ENCODE data around the gene KDM3A.

Gene KDM3A, protein sequence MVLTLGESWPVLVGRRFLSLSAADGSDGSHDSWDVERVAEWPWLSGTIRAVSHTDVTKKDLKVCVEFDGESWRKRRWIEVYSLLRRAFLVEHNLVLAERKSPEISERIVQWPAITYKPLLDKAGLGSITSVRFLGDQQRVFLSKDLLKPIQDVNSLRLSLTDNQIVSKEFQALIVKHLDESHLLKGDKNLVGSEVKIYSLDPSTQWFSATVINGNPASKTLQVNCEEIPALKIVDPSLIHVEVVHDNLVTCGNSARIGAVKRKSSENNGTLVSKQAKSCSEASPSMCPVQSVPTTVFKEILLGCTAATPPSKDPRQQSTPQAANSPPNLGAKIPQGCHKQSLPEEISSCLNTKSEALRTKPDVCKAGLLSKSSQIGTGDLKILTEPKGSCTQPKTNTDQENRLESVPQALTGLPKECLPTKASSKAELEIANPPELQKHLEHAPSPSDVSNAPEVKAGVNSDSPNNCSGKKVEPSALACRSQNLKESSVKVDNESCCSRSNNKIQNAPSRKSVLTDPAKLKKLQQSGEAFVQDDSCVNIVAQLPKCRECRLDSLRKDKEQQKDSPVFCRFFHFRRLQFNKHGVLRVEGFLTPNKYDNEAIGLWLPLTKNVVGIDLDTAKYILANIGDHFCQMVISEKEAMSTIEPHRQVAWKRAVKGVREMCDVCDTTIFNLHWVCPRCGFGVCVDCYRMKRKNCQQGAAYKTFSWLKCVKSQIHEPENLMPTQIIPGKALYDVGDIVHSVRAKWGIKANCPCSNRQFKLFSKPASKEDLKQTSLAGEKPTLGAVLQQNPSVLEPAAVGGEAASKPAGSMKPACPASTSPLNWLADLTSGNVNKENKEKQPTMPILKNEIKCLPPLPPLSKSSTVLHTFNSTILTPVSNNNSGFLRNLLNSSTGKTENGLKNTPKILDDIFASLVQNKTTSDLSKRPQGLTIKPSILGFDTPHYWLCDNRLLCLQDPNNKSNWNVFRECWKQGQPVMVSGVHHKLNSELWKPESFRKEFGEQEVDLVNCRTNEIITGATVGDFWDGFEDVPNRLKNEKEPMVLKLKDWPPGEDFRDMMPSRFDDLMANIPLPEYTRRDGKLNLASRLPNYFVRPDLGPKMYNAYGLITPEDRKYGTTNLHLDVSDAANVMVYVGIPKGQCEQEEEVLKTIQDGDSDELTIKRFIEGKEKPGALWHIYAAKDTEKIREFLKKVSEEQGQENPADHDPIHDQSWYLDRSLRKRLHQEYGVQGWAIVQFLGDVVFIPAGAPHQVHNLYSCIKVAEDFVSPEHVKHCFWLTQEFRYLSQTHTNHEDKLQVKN (N-terminal part only)

DNA sequence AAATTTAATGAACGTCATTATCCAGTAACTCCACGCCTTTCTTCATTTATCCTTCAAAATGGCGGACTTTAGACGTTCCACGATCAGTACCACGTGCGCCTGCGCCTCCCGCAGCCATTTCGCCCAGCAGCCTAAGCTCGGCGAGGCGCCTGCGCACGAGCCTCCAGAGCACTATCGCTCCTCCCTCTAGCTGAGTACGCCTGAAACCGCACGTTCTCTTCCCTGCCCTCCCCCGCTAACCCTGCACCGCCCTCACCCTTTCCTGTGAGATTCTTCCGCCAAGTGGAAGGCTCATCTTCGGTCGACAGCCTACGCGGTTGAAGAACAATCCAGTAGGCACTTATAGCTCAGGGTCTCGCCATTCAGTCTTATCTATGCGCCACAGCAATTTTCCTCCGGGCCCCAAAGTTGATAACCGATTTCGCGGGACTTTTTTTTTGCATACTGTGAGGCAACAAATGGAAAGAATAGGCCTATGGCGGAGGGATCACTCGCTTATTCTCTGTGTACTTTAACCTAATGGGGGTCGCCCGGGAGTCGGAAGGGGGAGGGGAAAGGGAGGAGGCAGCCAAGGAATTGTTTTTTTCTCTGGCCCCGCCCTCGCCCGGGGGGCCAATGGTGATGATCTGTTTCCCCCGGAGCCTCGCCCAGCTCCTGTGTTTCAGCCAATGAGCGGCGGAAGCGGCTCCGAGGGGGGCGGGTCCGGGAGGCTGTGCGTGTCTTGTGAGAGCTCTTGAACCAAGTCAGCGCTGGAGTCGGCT, at the start of gene KDM3A:
KDM3A (plus strand) TSS at position 741 of the 761 bp plus-strand sequence. CDS start 677 bp downstream, outside the sequence.
- peak; percentile 99 for DNase-seq (ENCODE audit: low read depth)

DNA sequence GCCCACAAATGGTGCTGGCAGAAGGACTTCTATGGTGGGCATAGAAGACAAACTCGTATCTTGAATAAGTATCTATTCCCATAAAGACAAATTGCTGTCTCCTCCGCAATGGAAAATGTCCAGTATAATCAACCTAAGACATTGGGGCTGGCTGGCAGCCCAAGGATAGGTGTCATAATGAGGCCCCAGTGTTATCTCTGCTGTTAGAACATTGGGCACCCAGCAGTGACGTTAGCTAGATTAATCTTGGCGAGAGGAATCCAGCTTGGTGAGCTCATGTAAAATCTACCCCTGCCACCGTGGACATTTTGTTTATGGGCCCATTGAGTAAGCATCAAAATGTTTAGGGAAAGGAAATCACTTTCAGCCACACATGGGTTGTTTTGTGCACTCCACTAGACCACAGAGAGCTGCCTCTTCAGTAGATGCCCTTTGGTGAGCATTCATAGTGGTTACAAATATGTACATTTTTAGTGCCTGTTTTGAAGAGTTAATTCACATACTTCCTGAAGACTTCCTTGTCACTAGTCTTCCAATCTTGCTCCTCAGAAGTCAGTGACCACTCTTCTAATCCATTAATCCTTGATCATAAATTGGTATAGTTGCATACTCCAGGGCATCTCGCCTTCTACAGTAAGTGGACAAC, 48.2 kb upstream of the KDM3A start:
- DNase-seq (ENCODE audit: low read depth), result no peak

DNA sequence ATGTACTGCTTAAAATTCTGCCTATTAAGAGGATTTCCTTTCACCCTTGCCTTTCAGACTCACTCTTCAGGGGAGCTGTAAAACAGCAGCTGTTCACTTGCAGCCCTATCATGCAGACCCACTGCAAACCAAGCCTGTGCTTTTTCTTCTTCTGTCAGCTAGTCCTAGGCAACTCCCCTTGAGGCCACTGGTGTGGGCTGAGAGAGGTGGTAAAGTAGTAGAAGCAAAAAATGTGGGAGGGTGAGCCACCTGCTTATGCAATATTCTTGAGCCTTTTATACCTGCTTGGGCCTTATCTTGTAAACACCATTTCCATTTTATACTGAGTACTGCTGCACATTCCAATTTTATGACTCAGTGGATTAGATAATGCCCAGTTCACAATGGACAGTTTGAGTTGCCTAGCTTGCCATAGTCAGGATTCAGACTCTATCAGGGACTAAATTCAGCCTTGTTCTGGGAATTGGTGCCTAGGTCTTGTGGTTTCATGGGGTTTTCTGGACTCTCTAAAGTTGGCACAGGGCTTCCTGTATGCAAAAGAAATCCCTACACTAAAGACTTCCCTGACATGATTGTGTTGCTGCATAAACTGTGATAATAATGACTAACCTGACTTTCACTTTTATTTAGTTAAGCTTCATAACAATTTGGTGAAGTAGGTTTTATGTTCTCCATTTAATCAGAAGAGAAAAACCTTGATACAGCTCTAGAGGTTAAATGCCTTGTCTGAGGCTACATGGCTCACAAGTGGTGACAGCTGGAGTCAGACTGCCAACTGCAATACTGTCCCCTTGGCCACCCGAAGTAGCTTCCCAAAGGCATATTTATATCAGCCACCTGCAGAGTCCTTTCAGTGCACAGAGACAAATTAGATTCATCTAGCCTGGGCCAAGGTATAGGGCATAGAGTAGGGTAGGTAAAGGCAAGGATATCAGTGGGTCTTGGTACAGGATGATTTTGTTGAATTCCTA, 47.4 kb upstream of the KDM3A start:
- DNase-seq (ENCODE audit: low read depth), result no peak

DNA sequence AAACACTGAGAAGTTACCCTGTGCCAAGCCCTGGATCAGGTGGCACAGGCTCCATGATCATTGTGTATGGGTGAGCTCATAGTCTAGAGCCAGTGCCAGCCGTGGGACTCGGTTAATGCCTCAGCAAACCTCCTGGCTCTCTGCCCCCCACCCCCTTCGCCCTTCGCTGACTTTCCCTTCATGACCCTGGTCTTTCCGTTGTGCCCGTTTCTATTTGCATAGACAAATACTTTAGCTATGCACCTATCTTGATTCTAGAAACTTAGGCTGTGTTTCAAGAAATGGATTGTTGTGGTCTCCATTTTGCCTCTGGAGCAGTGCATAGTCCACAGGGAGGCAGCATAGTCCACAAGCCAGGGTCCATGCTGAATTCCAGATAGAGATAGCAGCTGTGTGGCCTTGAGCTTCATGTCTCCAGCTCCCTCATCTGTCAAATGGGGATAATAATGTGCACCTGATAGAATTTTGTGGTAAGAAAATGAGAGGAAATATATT, 44.8 kb upstream of the KDM3A start:
- DNase-seq (ENCODE audit: low read depth), result no peak

DNA sequence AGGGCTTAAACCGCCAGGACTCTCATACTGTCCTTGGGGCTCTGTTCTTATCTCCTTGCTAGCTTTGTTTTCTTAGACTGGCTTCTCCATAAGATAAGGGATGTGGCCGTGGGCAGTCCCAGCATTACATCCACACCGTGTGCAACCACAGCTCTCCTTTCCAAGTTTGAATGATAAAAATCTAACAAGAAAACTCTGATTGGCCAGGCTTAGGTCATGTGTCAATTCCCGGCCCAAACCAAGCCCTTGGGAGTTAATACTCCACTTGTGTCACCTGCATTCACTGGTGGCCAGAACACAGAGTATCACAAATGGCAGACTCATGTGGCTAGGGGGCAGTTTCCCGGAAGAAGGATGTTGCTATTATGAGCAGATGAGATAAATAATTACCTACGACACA, 43.2 kb upstream of the KDM3A start:
- DNase-seq (ENCODE audit: low read depth), result no peak

DNA sequence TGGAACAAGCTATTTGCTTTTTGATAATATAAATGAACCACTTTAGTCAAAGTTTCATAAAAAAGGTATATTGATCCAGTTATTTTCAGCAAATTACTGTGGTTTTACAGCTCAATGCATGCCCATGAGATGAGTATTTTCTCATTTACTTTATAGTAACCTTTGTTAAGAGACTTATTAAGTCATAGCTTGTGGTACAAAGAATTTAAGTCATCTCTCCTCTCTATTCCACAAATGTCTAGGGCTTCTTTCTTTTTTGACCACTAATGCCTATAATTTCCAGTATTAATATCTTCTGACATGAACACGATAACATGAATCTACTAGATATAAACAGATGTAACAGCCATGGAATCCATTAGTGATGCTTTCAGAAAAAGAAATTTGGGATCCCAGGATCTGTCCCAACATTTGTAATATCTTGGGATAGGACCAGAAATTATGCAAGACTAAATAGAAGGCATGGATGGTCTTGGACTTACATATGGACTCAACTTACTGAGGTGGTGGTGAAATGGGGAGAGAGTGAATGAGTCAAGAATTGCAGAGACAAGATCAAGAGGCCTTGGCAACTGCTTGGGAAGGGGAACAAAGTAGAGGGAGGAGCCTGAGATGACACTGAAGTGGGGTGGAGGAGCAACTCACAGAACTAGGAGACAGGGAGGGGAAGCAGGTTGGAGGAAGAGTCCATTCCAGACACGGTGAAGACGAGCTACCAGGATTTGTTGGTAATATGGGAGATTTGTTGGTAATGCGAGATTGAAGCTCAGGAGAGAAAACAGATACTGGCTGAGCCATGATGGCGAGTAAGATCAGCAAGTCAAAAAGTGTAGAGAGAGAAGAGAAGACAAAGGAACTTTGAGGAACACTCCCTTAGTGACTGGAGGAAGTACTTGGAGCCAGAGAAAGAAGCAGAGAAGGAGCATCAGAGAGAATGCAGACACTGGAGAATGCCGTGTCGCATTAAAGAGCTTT, 42.4 kb upstream of the KDM3A start:
- no peak for DNase-seq (ENCODE audit: low read depth)

DNA sequence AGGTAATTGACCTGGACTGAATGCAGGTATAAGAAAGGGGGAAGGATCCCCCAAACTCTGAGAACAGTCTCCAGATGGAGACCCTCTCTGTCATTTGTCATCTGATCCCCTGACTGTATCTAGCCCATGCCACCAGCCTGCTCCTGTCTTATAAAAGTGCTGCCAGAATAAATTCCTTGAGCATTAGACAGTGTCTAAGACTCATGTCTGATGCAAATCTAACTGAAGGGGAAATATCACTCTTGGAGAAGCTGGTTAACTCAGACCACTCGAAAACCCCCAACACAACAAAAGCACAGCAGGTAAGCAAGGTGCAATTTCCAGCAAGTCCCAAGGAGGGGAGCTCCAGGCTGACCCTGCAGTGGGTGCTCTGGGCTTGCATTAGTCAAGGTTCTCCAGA, 40.9 kb upstream of the KDM3A start:
- DNase-seq (ENCODE audit: low read depth), result no peak

DNA sequence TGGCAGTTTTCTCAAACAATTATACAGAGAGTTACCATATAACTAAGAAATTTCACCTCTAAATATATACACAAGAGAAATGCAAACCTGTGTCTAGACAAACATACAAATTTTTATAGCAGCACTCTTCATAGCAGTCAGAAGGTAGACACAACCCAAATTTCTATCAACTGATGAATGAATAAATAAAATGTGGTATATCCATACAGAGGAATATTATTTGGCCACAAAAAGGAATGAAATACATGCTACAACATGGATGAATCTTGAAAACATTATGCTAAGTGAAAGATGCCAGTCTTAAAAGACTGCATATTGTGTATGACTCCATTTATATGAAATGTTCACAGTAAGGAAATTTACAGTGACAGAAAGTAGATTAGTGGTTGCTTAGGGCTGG, 30.6 kb upstream of the KDM3A start:
- no peak for DNase-seq (ENCODE audit: low read depth)

DNA sequence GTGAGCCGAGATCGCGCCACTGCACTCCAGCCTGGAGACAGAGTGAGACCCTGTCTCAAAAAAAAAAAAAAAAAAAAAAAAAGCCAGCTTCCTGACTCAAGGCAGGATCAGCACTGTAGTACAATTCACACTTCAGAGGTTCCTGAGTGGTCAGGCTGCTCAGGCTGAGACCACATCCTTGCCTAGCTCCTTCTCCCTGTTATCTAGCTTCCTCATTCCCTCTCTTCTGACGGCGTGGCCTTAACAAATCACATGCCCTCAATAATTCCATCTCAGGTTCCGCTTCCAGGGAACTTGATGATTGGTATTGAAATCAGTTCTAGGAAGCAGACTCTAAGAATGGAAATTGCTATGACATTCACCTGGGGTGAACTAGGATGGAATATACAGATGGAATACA, 29.8 kb upstream of the KDM3A start:
- DNase-seq (ENCODE audit: low read depth), result no peak

DNA sequence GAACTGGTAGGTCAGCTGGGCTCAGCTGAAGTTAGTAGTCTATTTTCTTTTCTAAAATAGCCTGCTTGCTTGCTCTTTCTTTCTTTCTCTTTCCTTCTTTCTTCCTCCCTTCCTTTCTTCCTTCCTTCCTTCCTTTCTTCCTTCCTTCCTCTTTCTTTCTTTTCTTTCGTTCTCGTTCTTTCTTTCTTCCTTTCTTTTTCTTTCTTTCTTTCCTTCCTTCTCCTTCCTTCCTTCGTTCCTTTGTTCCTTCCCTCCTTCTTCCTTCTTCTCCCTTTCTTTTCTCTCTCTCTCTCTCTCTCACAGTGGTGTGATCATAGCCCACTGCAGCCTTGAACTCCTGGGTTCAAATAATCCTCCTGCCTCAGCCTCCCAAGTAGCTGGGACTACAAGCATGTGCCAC, 29.2 kb upstream of the KDM3A start:
- no peak for DNase-seq (ENCODE audit: low read depth)

DNA sequence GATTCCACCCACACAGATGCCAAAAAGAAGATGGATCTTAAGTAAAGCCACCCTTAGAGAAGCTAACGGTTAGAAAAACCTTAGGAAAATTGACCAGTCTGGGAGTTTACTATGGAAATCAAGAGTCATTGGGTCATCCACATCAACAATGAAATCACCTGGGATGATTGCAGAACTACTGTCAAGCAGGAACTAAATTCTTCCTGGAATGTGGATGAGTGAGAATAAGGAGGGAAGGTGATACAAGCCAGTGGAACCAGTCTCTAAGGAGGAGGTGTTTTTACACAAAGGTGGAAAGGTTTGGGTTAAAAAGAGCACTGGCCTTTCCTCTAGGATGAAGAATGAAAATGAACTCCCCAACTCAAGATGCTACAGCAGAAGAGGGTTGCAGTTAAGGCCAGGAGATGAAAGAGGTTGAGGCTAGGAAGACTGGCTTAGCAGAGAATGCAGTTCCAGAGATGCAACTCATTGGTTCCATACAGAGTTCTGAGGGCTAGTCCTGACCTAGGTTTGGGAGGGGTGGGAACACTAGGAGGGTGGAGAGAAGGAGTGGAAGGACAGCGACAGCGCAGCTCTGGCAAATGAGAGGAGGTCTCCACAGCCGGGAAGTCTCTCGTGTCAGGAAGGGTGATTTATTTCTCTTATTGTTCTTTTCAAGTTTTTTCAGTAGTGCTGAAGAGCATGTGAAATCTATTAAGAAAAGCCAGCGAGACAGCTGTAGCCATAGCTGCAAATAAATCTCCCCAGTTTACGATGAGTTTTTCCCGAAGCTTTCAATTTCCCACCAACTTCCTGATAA, 27.7 kb upstream of the KDM3A start:
- DNase-seq (ENCODE audit: low read depth), result no peak

DNA sequence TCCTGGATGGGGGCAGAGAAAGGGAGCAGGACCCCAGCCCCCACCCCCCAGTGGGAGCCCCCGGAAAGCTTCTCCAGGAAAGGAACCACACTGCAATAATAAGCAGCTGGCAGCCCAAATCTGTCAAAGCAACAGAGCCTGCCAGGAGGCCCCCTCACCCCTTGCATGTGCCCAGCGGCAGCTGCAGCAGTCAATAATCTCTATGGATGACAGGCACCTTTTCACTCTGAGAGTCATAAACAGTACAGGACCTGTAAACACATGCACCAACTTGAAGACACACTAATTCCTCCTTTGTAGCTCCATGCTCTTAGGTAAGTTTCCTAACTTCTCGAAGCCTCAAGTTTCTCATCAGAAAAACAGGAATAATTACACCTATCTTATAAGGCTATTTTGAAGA, 26.2 kb upstream of the KDM3A start:
- DNase-seq (ENCODE audit: low read depth), result no peak

DNA sequence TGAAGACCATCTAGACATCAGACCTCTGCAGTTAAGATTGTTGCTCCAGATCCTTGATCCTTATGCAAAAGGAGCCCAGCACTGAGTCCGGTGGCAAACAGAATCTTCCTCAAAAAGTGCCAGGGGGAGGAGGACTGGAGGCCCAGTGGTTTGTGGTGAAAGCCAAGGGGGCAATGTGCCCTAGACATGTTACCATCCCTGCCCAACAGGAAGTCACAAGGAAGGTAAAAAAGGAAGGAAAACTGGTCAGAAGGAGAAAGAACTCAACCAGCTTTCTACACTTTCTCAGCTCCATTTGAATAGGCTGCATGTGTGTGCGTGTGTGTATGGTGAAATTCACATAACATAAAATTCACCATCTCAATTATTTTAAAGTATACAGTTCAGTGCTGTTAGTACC, 25.0 kb upstream of the KDM3A start:
- DNase-seq (ENCODE audit: low read depth), result no peak

DNA sequence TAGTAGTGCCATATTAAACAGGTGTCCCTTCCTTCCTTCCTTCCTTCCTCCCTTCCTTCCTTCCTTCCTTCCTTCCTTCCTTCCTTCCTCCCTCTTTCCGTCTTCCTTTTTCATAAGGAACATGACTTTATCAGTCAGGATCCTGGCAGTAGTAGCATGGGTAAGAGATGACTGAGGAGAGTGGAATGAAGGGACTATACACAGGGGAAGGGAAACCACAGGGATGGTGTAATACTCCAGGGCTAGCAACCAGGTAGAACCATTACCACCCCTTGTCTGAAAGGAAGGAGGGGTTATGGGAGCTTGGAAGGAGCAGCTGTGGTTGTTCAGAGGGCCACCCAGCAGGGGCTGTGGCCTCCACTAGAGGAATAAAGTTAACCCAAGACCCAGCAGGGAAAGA, 23.2 kb upstream of the KDM3A start:
- no peak for DNase-seq (ENCODE audit: low read depth)

DNA sequence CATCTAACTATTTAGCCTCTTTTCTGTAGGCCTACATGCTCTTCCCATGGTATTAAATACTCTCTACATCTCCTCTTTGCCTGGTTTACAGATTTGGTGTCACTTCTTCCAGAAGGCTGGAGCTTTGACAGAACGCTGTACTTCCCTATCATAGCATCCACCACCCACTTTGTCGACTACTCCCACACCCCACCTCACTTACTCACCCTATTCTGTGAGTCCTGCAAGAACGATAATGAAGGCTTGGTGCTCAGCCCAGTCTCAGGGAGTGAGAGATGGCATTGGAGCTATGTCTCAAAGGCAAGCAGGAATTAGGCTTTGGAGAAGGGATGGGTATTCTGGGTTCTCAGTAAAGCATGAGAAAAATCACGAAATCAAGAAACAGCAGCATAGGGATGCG, 20.3 kb upstream of the KDM3A start:
- DNase-seq (ENCODE audit: low read depth), result no peak

DNA sequence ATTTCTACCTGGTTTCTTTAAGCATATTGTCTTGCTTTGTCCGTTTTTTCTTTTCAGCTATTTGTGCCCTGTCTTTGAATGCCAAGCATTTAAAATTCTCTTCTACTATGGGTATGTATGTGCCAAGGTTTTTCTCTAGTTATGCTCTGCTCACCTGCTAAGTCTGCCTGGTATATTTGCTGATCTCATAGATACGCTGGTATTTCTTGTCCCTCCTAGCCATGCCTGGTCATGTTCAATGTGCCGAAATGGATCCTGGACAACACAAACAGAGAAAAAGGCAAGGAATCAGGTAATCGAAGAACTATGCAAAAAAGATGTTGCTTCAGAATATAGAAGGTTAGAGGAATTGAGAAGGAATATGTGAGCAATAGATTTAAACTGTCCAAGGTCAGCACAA, 14.9 kb upstream of the KDM3A start:
- no peak for DNase-seq (ENCODE audit: low read depth)

DNA sequence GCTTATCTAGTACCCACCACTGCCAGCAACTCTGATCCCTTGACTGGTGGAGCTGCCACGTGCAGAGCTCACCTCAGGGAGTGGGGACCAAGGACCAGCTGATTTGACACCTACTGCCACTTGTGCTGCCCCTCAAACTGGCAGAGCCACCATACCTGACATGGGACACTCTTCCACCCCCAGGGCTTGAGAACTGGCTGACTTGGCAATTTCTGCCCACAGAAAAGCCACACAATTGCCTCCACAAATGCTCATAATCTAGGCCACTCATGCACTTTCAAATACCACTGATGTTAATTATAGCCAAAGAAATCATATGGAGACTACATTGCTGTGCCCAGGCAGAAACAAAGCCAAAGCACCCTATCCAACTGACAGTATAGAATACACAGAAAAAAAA, 11.8 kb upstream of the KDM3A start:
- DNase-seq (ENCODE audit: low read depth), result no peak

DNA sequence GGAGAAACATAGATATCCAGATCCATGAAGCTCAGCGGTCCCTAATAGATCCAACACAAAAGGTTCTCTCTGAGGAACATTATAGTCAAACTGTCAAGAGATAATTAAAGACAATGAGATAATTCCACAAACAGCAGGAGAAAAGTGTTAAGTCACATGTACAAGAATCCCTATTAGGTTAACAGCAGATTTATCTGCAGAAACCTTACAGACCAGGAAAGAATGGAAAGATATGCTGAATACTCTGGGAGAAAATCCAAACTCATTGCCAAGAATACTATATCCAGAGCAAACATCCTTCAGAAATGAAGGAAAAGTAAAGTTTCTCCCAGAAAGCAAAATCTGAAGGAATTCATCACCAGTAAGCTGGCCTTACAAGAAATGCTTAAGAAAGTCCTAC, 10.8 kb upstream of the KDM3A start:
- DNase-seq (ENCODE audit: low read depth), result no peak
